Jurkat, Clone E6-1 (cell line): ENCODE measurements around the gene PLOD3.
A peak's percentile ranks its signal among the peaks of the same experiment; 100 is the strongest.

ENCODE experiments used
- DNase-seq: peaks from one replicate; pipeline ENCODE4 v3.0.0-alpha.2; 2011; ENCODE audit warnings: low read depth, low spot score
- H3K4me3 ChIP-seq: 2 replicates; pipeline ENCODE4 v1.5.1; 2011; ENCODE audit warnings: mild to moderate bottlenecking, low read length, control low read depth, moderate library complexity

PLOD3 gene

GRCh38 chr7:101239951-101240220 lies 22.5 kb upstream of the PLOD3 start:
- H3K4me3 ChIP-seq: no peak overlapping the region
- DNase-seq: no peak

DNA sequence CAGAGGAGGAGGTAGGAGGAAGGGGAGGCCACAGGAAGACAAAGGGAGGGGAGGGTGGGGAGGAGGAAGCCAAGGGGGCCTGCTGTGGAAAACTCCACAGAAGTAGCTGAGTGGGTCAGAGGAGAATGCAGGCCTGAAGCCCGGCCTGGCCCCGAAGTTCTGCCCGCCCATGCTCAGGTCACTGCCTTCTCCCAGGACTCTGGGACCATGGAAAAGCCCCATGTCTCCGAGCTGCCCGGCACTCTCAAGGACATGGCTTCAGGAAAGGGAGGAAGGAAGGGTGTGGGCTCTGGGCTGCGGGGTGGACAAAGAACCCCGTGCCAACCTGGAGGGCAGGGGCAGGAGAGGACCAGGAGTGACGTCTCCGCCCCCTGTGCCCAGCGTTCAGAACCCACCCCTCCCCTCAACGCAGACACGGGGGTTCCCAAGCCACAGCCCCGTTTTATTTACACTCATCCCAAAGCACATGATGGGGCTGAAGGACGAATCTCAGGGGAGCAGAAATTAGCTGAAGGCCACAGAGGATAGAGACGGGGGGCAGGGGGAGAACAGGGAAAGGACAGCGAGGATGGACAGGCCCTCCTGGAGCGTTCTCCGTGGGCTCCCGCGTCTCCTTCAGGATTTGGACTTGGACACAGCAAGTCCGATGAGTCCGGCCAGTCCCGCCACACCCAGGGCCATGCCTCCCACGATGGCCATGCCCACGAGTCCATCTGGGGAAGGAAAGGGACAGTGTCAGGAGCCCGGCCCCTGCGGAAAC lies 22.0 kb upstream of the PLOD3 start:
- no peak for DNase-seq
- H3K4me3 ChIP-seq: no peak overlapping the region

GRCh38 chr7:101238226-101239182 lies 21.1 kb upstream of the PLOD3 start:
- no peak for DNase-seq
- H3K4me3 ChIP-seq: no peak overlapping the region

GRCh38 chr7:101237206-101238067 lies 20.1 kb upstream of the PLOD3 start, which contains the start of gene CLDN15:
TSS of gene CLDN15 (minus strand) at chr7:101237802. CDS start at chr7:101237581, 221 bp downstream.
- no peak for DNase-seq
- no peak within 1 kb of the TSS for H3K4me3 ChIP-seq

DNA sequence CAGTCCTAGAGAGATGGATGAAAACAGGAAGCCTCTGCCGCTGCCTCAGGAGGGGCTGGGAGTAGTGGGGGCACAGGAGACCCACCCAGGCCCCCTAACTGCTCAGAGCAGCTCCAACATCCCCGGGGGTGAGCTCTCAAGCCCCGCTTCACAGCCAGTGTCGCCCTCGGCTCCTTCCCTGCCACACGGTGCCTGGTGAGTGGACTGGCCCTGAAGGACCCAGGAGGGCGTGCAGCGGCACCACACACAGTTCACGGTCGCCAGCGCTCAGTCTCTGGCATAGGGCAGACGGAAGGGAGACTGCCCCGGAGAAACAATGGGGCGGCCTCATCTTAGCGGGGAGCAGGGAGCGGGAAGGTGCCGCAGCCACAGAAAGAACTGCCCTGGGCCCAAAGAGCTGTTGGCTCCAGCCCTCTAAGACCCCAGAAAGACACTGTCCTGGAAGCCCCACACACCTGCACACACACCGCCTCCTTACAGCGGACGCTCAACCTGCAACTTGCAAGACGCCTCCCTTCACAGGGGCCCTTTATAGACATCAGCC lies 19.0 kb upstream of the PLOD3 start:
- DNase-seq: no peak
- H3K4me3 ChIP-seq: no peak overlapping the region

DNA sequence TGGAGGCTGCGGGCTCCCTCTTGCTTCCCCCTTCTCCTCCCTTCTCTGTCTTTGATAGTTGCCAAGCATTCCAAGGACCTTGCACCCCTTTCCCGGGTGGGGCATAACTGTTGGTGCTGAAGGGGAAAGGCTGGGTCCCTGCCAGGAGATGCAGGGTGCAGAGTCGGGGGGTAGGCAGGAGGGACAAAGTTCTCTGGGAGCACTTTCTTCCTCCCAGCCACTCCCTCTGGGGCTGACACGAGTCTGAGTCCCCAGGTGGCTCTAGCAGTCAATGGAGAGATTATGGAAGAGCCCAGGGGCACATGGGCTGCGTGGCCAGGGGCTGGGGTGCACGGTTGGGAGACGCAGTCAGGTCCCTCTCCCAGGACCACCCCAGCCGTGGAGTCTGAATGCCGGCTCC lies 18.1 kb upstream of the PLOD3 start:
- no peak for DNase-seq
- no peak overlapping the region for H3K4me3 ChIP-seq

DNA sequence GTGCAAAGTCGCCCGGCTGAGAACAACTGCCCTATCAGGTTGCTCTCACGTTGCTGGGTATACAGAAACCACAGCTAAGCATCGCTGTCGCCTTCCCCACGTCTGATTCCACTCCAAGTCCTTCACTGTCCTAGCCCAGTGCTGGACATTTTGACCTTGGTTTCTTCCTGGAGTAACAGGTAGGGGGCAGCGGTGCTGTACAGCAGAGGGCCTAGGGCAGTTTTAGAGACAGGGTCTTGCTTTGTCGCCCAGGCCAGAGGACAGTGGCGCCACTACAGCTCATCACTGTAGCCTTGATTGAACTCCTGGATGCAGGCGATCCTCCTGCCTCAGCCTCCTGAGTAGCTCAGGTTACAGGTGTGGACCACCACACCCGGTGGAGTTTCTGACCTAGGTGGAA lies 17.7 kb upstream of the PLOD3 start:
- DNase-seq: no peak
- no peak overlapping the region for H3K4me3 ChIP-seq

GRCh38 chr7:101234636-101235035 lies 17.3 kb upstream of the PLOD3 start:
- no peak for DNase-seq

DNA sequence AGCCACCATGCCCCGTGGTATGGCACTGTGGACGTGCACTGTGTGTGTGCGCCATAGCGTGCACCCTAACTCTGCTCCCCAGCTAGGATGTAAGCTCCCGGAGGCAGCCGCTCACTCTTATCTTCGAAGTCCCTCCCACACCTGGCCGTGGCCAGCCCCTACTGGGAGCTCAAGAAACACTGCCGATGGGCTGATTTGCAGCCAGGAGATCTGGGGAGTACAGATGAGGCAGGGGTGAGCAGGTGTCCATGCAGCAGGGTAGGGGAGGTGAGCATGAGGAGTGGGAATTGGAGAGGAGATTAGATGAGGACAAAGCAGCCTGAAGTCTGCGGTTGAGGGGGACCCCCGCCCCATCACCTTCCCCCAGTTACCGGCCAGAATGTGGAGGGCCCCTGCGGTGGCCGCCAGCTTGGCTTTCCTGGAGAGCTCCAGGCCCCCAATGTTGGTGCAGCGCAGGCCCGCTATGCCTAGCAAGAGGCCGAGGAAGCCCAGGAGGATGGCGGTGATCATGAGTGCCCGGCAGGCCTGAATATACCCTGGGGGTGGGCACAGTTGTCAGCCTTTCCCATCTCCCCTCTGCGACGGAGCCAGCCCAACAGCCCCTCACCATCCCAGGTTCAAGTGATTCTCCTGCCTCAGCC lies 16.6 kb upstream of the PLOD3 start:
- no peak for DNase-seq
- H3K4me3 ChIP-seq: no peak overlapping the region

More at GRCh38 chr7:101234636-101235035, 17.3 kb upstream of the PLOD3 start:
- no peak overlapping the region for H3K4me3 ChIP-seq

DNA sequence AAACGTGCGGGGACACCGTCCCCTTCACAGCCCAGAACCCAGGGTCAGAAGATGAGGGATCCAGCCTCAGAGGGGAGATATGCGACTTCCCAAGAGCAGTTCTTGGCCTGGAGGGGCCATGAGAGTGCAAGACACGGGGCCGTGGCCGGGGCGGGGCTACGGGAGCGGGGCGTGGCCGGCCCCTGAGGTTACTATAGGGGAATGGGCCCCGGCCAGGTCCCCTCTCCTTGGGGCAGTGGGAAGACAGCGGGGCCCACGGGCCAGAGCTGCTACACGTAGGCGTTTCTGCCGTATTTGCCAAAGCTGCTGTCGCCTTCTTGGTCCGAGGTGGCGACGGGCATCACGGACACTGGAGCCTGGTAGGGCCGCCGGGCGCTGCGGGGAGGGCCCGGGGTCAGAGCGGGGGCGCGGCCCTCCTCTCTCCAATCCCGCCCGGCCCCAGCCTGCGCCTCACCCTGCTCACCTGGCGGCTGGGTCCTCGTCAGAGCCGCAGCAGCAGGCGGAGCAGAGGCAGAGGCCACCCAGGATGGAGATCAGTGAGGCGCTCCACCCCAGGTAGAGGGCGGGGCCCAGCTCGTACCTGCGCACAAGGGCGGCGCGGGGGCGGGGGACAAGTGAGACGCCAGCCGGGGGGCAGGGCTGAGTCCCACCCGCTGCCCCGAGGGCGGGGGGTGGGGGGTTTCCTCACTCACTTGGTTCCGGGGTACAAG lies 14.9 kb upstream of the PLOD3 start:
- H3K4me3 ChIP-seq: no peak overlapping the region

GRCh38 chr7:101231644-101232043 lies 14.3 kb upstream of the PLOD3 start:
- no peak for DNase-seq
- H3K4me3 ChIP-seq: no peak overlapping the region

More for the DNA sequence above, 14.9 kb upstream of the PLOD3 start:
- DNase-seq: no peak

- H3K4me3 ChIP-seq: no peak overlapping the region
- no peak for DNase-seq
Measured at GRCh38 chr7:101226721-101227120, 9.3 kb upstream of the PLOD3 start.

- DNase-seq: no peak
- H3K4me3 ChIP-seq: no peak overlapping the region
Measured at GRCh38 chr7:101225650-101226049, 8.3 kb upstream of the PLOD3 start.

DNA sequence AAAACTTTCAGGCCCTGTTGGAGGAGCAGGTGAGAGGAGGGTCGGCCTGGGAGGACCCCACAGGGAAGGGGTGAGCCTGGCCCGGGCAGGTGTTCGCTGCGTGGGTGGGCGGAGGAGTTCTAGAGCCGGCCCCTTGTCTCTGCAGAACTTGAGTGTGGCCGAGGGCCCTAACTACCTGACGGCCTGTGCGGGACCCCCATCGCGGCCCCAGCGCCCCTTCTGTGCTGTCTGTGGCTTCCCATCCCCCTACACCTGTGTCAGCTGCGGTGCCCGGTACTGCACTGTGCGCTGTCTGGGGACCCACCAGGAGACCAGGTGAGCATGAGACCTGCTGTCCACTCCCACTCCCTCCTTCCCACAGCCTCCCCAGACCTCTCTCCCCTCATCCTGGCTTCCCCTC lies 6.1 kb upstream of the PLOD3 start:
- no peak overlapping the region for H3K4me3 ChIP-seq
- DNase-seq: no peak

DNA sequence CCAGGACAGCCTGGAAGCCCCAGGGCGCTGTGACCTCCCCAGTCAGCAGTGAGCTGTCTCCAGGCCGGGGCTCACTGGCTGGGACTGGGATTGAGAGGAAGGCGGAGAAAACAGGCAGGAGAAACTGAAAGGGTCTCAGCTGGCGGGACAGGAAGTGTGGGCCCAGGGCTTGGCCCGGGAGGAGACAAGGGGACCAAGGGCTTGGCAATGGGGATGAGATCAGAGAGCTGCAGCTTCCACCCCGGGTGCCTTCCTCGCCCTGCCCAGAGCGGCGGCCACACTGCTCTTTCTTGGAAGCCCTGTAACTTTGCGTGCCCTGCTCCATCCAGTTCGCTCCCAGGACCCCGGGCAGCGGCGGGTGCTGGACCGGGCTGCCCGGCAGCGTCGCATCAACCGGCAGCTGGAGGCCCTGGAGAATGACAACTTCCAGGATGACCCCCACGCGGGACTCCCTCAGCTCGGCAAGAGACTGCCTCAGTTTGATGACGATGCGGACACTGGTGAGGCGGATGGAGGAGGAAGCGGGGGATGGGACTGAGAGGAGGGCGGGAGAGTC lies 5.0 kb upstream of the PLOD3 start:
- no peak overlapping the region for H3K4me3 ChIP-seq
- DNase-seq: no peak

GRCh38 chr7:101220295-101220694 lies 2.9 kb upstream of the PLOD3 start:
- no peak overlapping the region for H3K4me3 ChIP-seq
- DNase-seq: no peak

GRCh38 chr7:101218236-101219125 lies 1.1 kb upstream of the PLOD3 start:
- peak overlapping the region; percentile 94 for H3K4me3 ChIP-seq

More at GRCh38 chr7:101218236-101219125, 1.1 kb upstream of the PLOD3 start:
- no peak for DNase-seq
